Measurements from ENCODE around the gene PPP1R3D. TPM values are rescaled to one million over a fixed set of nuclear protein-coding genes. Genes with fewer than 3 reads are reported as not detected.

The PPP1R3D gene
- total RNA-seq, 1 experiment from 2014 or later = 4.9 TPM

DNA sequence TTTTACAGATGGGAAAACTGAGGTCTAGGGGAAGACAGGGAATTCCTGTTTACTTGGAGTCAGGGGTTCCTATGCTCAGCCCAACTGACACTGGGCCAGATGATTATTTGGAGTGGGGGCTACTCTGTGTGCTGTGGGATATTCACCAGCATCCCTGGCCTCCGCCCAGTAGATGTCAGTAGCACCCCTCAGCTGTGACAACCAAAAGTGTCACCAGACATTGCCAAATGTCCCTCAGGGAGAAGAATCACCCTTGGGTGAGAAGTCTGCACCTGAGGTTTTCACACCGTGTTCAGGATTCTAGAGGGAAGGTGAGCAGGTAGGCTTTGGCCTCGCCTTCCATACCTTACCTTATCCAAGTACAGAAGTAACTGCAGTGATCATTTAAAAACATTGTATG is 45.8 kb upstream of the PPP1R3D start:
- H3K36me3 ChIP-seq (ENCODE audit: insufficient read depth, low read length, poor library complexity, severe bottlenecking) = no peaks in the 10 kb centered on the region
- ChIA-PET CTCF (no interaction called here), POLR2A (ENCODE audit: low non-redundant PET) (no interaction called here)
- H3K27ac ChIP-seq (ENCODE audit: low read depth, low read length, poor library complexity, severe bottlenecking) = no peak overlapping the region
- H3K27me3 ChIP-seq (replicated peaks; ENCODE audit: insufficient read depth, low read depth, low read length, poor library complexity) = no peaks in the 10 kb centered on the region
- DNase-seq (ENCODE audit: low spot score) = peak; percentile 15
- TF ChIP-seq, protein P1, sequence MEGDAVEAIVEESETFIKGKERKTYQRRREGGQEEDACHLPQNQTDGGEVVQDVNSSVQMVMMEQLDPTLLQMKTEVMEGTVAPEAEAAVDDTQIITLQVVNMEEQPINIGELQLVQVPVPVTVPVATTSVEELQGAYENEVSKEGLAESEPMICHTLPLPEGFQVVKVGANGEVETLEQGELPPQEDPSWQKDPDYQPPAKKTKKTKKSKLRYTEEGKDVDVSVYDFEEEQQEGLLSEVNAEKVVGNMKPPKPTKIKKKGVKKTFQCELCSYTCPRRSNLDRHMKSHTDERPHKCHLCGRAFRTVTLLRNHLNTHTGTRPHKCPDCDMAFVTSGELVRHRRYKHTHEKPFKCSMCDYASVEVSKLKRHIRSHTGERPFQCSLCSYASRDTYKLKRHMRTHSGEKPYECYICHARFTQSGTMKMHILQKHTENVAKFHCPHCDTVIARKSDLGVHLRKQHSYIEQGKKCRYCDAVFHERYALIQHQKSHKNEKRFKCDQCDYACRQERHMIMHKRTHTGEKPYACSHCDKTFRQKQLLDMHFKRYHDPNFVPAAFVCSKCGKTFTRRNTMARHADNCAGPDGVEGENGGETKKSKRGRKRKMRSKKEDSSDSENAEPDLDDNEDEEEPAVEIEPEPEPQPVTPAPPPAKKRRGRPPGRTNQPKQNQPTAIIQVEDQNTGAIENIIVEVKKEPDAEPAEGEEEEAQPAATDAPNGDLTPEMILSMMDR (conservative IDR thresholded peaks at IDR 0.05; ENCODE audit: low read depth, low read length) = peak; percentile 47
- no peak for TF ChIP-seq EZH2 (IDR thresholded peaks at IDR 0.05; ENCODE audit: borderline replicate concordance, low read depth, low read length, poor library complexity, severe bottlenecking)
- H3K9me3 ChIP-seq (ENCODE audit: low read depth, low read length, poor library complexity, severe bottlenecking) = no peaks in the 10 kb centered on the region
- no TSS peak for BruUV-seq (replicated peaks)
- H3K4me3 ChIP-seq (ENCODE audit: low read depth, low read length, poor library complexity, severe bottlenecking) = no peak overlapping the region
- intact Hi-C loops (cut with micrococcal nuclease; ENCODE audit: unreplicated experiment) = no loop called here
- no peaks in the 10 kb centered on the region for H3K4me1 ChIP-seq (ENCODE audit: insufficient read depth, low read length, poor library complexity, severe bottlenecking)

DNA sequence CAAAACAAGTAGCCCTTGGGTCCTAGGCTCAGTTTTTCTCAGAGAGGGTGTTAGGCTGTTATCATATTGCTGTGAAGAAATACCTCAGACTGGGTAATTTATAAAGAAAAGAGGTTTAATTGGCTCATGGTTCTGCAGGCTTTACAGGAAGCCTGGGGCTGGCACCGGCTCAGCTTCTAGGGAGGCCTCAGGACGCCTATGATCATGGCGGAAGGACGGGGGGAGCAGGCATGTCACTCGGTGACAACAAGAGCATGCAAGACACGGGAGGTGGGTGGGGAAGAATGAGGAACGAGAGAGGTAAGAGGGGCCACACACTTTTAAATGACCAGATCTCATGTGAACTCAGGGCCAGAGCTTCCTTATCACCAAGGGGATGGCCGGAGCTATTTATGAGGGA is 45.1 kb upstream of the PPP1R3D start:
- intact Hi-C loops (cut with micrococcal nuclease; ENCODE audit: unreplicated experiment) = no loop called here
- Histone ChIP-seq H3K9me3 (ENCODE audit: low read depth, low read length, poor library complexity, severe bottlenecking) (no peaks in the 10 kb centered on the region), H3K36me3 (ENCODE audit: insufficient read depth, low read length, poor library complexity, severe bottlenecking) (no peaks in the 10 kb centered on the region), H3K4me3 (ENCODE audit: low read depth, low read length, poor library complexity, severe bottlenecking) (no peak overlapping the region), H3K27ac (ENCODE audit: low read depth, low read length, poor library complexity, severe bottlenecking) (no peak overlapping the region), H3K4me1 (ENCODE audit: insufficient read depth, low read length, poor library complexity, severe bottlenecking) (no peaks in the 10 kb centered on the region), H3K27me3 (replicated peaks; ENCODE audit: insufficient read depth, low read depth, low read length, poor library complexity) (no peaks in the 10 kb centered on the region)
- no TSS peak for BruUV-seq (replicated peaks)
- TF ChIP-seq EZH2 (IDR thresholded peaks at IDR 0.05; ENCODE audit: borderline replicate concordance, low read depth, low read length, poor library complexity, severe bottlenecking) = no peak
- TF ChIP-seq, protein P1 (conservative IDR thresholded peaks at IDR 0.05; ENCODE audit: low read depth, low read length) = no peak
- ChIA-PET CTCF (no interaction called here), POLR2A (ENCODE audit: low non-redundant PET) (no interaction called here)
- no peak for DNase-seq (ENCODE audit: low spot score)

DNA sequence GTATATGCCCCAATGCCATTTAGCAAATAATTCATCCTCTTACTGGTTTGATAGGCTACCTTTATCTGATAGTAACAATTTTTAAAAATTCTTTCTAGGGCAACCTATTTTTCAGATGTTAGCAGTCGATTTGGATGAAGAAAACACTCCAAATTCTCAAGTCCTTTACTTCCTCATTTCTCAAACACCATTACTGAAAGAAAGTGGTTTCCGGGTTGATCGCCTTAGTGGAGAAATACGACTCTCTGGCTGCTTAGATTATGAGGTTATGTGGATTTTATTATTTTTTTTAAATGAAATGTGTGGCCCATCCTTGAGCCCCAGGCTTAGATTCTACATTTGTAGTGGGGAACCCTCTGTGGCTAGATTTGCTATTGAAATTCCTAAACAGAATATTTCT is 44.4 kb upstream of the PPP1R3D start:
- Histone ChIP-seq H3K27me3 (replicated peaks; ENCODE audit: insufficient read depth, low read depth, low read length, poor library complexity) (no peaks in the 10 kb centered on the region), H3K4me1 (ENCODE audit: insufficient read depth, low read length, poor library complexity, severe bottlenecking) (no peaks in the 10 kb centered on the region), H3K9me3 (ENCODE audit: low read depth, low read length, poor library complexity, severe bottlenecking) (no peaks in the 10 kb centered on the region), H3K27ac (ENCODE audit: low read depth, low read length, poor library complexity, severe bottlenecking) (no peak overlapping the region), H3K4me3 (ENCODE audit: low read depth, low read length, poor library complexity, severe bottlenecking) (no peak overlapping the region), H3K36me3 (ENCODE audit: insufficient read depth, low read length, poor library complexity, severe bottlenecking) (no peaks in the 10 kb centered on the region)
- intact Hi-C loops (cut with micrococcal nuclease; ENCODE audit: unreplicated experiment) = no loop called here
- TF ChIP-seq, protein P1 (conservative IDR thresholded peaks at IDR 0.05; ENCODE audit: low read depth, low read length) = no peak
- TF ChIP-seq EZH2 (IDR thresholded peaks at IDR 0.05; ENCODE audit: borderline replicate concordance, low read depth, low read length, poor library complexity, severe bottlenecking) = no peak
- no TSS peak for BruUV-seq (replicated peaks)
- POLR2A ChIA-PET (ENCODE audit: low non-redundant PET) = no interaction called here
- CTCF ChIA-PET = no interaction called here
- no peak for DNase-seq (ENCODE audit: low spot score)

Data from A673 (cell line).